ENCODE measurements around the gene PTPRO.
"Not testable (repeated sequence)": the region's sequence is repeated elsewhere in the genome, so short reads cannot be mapped to it uniquely, and the experiment has no call there.

Gene PTPRO

DNA sequence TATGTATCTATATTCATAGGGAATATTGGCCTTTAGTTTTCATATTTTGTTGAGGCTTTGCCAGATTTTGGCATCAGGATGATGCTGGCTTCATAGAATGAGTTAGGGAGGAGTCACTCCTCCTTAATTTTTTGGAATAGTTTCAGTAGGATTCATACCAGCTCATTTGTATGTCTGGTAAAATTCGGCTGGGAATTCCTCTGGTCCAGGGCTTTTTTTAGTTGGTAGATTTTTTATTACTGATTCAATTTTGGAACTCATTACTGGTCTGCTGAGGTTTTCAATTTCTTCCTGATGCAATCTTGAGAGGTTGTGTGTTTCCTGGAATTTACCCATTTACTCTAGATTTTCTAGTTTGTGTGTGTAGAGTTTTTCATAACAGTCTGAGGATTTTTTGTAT, 291.7 kb downstream of the PTPRO start:
- DNase-seq: no peak

DNA sequence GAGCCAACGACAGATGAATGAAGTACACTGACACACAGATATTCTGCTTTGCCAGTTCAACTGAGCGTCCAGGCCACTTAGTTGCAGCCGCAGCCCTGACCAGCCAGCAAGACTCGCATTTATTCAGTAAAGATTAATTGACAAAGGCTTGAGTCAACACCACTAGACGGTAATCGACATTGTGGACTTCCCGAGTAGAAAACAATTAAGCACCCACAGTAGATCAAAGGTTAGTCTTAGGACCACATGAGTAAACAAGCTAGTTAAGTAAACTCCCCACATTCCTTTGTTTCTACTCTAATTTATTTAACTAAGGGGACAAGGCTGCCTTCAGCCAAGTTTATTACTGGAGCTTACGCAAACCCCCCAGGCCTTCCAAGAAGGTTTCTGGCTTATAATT, 294.2 kb downstream of the PTPRO start:
- not testable (repeated sequence) for DNase-seq

DNA sequence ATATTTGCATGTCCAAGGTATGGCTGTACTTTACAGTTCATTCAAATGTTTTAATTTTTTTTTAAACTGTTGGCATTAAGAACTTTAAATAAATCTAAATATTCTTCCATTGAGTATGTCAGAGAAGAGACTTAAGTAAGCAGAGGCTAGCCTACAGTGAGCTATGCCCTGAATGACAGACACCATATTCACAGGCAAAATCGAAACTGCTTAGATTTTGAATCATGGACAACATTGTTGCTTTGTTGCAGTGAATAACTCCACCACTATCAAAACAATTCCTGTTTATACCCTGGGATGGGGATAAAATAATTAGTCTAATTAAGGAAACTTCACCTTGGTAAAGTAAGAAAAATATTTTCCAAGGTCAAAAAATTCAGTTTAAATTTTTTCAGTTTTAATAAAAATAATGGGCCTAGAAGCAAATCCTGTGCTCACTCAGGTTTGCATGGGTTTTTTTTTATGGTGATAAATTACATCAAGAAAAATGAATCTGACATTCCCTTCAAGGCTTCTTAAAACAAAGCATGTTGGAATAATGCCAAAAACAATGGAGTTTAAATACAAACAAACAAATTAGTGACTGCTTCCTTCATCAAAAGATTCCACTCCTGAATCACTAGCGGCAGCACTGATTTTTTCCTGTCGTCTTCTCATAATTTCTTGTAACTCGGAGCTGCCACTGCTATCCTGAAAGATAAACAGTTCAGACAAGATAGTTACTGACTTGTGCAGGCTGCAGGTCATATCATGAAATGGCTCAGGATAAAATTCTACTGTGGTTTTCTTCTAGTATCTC, 298.6 kb downstream of the PTPRO start:
- DNase-seq: no peak

DNA sequence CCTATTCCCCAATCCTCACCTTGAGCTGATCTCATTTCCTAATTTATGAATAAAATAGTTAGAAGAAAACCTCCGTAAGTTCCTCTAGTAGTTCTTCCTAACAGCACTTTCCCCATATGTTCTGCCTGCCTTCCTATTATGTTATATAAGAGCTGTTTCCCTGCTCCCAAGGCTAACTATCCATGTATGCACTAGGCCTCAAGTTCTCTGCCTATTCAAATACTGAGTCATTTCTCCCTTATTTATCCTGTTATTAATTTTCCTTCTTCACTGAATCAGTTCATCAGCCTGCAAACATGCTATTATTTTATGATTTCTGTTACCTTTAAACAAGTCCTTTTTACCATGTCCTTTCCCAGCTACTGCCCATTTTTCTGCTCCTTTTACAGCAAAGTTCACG, 302.8 kb downstream of the PTPRO start:
- DNase-seq: no peak

DNA sequence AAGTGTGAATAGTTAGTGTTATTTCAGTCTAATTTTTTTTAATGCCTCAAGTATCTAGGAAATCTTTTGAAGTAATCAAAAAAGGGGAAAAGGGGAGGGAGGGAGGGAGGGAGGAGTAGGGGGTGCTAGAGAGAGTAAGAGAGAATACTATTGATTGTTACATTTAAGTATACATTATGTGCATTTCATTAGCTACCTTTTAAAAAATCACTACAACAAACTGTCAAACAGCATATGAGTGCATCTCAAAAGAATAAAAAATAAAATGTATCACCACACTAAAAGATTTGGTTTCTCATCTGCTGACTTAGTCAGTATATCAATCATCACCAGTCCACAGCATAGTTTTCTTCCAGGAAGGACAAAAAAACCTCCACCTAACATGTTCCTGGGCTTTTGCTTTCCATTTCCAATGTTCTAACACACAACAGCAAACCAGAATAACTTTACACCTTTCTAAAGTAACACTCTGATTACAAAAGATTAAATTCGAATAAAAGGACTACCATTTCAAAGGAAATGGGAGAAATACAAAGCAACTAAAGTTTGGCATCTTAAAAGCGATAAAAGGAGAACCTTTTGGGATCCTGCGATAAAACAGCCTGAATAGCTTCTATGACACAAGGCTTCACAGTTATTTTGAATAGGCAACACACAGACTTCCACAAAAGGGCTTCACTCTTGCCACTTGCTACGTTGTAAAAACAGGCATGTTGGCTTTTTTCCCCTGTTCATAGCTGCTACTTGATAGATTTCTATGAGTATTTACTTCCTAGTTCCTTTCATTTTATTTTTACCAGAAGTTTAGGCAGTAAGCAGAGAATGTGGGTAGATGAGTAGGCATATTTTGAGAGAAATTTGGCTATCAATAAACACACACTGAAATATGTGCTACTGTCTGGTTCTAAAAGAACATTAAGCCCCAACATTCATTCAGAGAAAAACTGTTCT, 306.0 kb downstream of the PTPRO start:
- DNase-seq: no peak

DNA sequence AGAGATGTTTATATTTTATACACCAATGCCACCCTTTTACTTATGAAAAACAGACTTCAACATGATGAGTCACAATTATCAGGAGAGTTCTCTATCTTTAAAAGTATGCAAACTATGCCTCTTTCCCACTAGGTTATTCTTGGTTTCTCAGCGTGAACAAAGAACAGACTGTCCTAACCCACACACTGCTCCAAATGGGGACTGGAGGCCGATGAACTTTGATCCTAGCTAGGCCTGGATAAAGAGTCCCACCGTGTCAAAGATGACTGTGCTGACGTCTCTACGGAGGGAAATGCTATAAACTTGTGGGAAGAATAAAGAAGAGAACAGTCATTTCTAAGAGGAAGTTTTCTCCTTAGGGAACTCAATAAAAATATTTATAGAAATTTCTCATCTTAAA, 306.8 kb downstream of the PTPRO start:
- no peak for DNase-seq

DNA sequence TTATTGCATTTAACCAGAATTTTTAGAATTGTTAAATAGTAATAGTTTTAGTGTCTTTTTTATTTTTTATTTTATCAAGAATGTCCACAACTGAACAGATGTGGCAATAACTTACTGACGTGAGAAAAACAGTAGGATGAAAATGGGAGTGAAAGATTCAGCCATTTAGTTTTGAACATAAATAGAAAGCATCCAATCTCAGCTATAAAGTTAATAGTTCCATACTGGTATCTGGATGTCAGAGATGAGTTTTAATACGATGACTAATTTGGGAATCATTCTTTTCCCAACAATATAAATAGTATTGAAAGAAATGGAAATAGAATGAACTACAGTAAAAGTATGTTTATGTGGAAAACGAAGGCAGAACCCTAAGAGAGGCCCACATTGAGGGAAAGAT, 307.5 kb downstream of the PTPRO start:
- DNase-seq: no peak

DNA sequence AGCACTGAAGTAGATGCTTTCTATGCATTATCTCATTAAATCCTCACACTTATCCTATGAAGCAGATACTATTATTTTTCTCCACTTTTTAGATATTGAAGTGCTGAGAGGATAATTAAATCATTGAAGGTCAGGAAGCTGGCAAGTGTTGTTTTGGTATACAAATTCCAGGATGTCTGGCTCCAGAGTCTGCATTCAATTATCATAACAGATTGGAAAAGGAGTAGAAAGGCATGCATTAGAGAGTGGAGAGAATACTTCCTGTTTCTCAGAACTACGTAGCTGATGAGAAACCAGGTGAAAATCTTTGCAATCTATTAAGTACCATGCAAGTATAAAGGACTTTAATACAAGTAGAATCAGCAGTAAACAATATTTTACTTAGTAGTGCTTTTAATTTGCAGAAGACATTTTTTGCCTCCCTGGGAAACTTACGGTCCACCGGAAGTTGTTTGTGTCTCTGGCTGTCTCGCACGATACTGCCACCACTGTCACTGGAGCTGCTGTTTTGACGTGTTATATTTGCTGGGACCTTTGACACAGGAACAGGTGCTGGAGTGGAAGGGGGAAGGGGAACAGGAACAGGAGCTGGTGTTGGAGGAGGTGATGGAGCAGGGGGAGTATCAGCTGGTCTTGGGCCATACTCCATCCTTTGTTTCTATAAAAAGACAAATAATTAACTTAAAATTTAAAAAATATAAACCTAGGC, 308.9 kb downstream of the PTPRO start:
- no peak for DNase-seq

DNA sequence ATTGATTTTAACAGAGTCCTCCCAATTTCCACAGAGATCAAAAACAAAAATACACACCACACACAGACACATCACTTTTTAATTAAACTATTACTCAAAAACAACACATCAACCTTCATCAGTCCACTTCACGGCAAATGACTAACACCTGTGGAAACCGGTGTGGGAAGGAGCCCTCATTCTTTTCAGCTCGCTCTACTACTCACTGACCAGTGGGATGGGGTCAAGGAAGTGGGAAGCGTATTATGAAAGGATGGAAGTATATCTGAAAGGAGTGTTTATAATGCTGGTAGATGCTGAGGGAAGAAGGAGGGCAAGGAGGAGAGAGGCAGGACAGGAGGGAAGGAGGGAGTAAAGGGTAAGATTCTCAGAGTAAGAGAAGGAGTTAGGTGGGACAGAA, 310.4 kb downstream of the PTPRO start:
- DNase-seq: no peak

DNA sequence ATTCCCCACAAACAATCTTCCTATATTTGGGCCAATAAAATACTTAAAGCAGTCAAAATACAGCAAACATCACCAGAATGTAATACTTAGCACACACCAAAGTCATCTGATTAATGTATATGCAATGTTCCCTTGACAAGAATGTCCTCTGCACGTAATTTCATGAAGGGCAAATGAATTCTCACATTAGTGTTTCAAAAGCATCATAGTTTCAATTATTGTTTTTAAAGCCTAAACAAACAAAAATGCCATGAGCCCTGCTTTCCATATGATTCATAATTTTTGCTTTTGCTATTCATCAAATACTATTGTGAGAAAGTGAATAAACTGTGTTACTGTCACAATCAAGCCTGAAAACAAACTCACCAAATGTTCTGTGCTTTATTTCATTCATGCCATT, 310.9 kb downstream of the PTPRO start:
- no peak for DNase-seq

DNA sequence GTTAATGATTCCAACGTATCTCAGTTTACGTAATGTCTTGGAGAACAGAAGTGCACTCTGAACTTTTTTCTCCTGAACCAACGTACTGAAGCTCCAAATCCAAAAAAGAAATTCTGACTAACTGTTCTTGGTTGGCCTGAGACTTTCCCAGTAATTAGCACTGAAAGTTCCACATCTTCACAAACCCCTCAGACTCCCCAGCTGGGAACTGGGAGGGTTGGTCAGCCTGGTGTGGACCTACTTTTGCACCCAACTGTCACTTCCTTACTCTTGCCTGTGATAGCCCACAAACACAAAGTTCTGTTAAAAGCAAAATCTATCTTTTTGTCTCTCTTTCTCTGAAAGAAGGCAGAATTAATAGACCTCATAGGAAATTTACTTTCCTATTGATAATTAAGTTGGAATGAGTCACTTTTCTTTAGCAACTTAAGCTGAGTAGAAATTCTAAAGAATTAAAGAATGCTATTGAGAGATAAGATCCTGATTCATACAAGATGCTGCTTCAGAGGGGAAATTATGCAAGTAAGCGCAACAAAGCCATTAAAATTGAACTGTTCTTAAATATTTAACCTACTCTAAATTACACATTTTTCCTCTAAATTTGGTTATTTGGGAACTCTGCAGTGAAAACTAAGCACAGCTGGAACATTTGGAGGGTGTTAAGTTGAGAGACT, 311.8 kb downstream of the PTPRO start:
- no peak for DNase-seq

DNA sequence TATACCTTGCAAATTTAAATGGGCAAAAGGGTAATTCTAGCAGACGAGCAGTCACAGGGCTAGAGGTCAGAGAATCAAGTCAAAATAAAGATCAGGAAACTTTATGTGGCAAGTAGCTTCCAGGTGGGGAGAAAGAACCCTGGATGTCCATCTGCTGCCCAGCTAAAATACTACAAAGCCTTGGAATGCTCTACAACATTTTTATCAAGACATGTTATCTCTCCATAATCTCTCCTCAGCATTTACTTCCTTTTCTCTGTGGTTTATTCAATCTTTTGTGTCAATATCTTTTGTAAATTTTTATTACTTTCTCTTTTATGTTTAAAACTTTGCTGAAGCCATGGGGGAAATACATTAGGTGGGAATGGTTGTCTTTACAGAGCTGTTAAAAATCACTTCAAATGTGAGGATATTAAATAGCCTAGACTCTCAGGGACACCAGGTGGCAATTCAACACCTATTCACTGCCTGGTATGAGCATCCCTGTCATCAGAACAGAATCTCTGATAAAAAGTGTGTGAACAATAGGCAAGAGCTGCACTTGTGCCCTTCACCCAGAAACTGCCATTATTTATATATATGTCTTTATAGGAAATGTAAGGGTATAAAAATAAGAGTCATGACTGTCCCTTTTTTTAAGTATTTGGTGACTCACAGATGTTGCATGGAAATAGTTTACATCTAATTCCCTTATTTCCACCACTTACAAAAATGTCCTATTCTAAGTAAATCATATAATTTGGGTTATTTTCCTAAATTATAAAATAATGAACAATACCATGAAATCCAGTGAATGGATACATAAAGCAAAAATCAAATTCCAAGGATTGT, 314.0 kb downstream of the PTPRO start:
- DNase-seq: no peak

DNA sequence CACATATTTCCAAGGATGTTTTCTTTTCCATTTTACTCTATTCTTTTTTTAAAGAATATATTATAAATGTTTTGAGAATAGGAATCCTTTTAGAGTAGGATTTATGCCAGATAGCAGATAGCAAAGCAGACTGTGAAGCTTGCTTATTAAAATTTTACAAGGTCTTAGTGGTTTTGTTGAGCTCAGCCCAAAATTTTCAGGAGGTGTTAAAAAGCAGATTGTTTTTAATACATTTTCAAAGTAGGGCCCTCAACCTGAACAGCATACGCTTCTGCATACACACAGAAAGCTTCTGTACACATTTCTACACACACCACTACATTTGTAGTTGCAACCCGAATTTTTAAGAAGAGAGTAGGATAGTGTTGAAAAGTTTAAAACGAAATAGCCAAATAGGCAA, 315.9 kb downstream of the PTPRO start:
- DNase-seq: no peak

DNA sequence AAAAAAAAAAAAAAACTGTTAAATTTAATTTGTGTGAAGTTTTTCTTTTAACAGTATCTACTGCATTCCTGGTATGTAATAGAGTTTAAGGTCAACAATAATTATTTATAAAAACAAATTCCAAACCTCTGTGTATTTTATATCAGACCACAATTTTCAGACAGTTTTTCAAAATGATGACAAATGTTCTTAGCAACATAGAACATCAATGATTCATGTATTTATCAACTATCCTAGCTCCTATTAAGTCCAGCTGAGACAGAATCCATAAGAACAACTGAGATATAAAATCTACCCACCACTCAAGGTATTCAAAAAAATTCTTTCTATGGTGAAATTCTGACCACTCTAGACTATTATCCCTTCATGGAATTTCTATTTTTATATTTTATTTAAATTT, 322.4 kb downstream of the PTPRO start:
- DNase-seq: no peak

DNA sequence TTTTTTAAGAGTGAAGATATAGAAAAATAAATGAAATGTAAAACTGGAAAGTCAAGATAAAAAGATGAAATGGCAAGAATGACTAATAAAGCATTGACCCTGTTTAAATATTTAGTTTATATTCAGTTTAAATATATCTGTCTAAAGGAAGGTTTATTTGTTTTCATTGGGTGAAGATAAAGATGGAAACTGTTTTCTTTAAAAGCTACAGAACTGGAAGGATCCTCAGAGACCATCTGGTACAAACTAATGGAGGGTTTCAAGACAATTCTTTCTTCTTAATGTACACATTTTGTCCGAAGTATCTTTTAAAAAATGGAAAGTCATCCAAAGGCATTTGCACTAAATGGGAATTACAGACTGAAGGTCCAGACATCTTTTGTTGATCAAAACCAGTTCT, 324.3 kb downstream of the PTPRO start:
- DNase-seq: no peak
